Naive B cell (primary cell): ENCODE data around the gene DISC1. TPM values are rescaled to one million over a fixed set of nuclear protein-coding genes. Genes with fewer than 3 reads are reported as not detected.
"Not testable (repeated sequence)": the region's sequence is repeated elsewhere in the genome, so short reads cannot be mapped to it uniquely, and the experiment has no call there.

Experiments used
- ATAC-seq, 2 donors: fragments of 150-1000 bp; cut with Tn5 transposase; 2 replicates each; pipeline ENCODE4 v1.10.0; 2021; ENCODE audit warnings: low read depth in 2 of 2, mild to moderate bottlenecking in 2 of 2, moderate library complexity in 2 of 2
- DNase-seq: peaks from one replicate; pipeline ENCODE4 v3.0.0; 2022
- H3K27ac Mint-ChIP-seq, 6 donors: one replicate each; pipeline ENCODE4 v1.8.0; 2020 to 2022; ENCODE audit warnings: mild to moderate bottlenecking in 6 of 6, mixed read lengths in 6 of 6, moderate library complexity in 5 of 6, inconsistent platforms in 2 of 6
- H3K27me3 Mint-ChIP-seq, 3 donors: one replicate each; pipeline ENCODE4 v1.8.0; 2021 to 2022; ENCODE audit warnings: mixed read lengths in 3 of 3, mild to moderate bottlenecking in 1 of 3
- H3K36me3 Mint-ChIP-seq, 2 donors: one replicate each; pipeline ENCODE4 v1.8.0; 2020 to 2022; ENCODE audit warnings: mixed read lengths in 2 of 2, inconsistent platforms in 1 of 2, mild to moderate bottlenecking in 1 of 2
- H3K4me1 Mint-ChIP-seq, 3 donors: one replicate each; pipeline ENCODE4 v1.8.0; 2020 to 2022; ENCODE audit warnings: mixed read lengths in 3 of 3, inconsistent platforms in 1 of 3, mild to moderate bottlenecking in 1 of 3, moderate library complexity in 1 of 3
- H3K4me3 Mint-ChIP-seq, 8 donors: one replicate each; pipeline ENCODE4 v1.8.0; 2020 to 2022; ENCODE audit warnings: mild to moderate bottlenecking in 8 of 8, mixed read lengths in 8 of 8, moderate library complexity in 8 of 8, inconsistent platforms in 2 of 8
- H3K9me3 Mint-ChIP-seq, 7 donors: one replicate each; pipeline ENCODE4 v1.8.0; 2020 to 2022; ENCODE audit warnings: mixed read lengths in 7 of 7, mild to moderate bottlenecking in 5 of 7, inconsistent platforms in 2 of 7, moderate library complexity in 1 of 7
- polyA plus RNA-seq, 6 donors: library from polyadenylated mRNA; unstranded; fragments of 300-500 nt; fragmentation: Illumina TruSeq; gene quantifications; one replicate each; pipeline ENCODE4 v1.2.3, GENCODE V29; 2021; ENCODE audit warnings: low read depth in 6 of 6

DISC1 gene
- polyA plus RNA-seq, 6 donors from 2014 or later, result 1.3 to 2.2 (median 2.1) TPM; not detected in 1

DNA sequence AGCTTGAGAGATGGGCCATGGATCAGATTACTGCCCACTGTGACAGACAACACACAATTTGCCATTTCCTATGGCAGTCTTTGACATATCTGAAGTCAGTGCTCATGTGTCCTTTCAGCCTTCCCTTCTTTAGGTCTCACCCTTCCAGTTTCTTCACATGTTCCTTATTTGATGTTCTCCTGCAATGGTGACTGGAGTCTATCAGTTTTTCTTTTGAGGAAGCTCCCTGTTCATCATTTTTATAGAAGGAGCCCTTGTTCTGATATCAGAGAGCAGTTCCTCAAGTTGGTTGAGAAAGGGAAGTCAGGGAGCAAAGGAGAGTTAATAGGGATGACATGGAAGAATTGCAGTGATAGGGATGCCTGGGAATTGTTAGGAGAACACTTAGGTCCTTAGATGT, 42.2 kb downstream of the DISC1 start:
- Mint-ChIP-seq H3K9me3 (peaks cover 11 to 36% (median 28%) of the 10 kb centered on the region in 7 donors), H3K4me3 (no peak overlapping the region), H3K4me1 (peaks cover 5 to 7% (median 7%) of the 10 kb centered on the region in 3 donors), H3K27me3 (peaks cover 0 to 40% (median 28%) of the 10 kb centered on the region in 3 donors), H3K36me3 (peaks cover 28 to 33% of the 10 kb centered on the region in 2 donors), H3K27ac (no peak overlapping the region)
- no peak for ATAC-seq
- no peak for DNase-seq

DNA sequence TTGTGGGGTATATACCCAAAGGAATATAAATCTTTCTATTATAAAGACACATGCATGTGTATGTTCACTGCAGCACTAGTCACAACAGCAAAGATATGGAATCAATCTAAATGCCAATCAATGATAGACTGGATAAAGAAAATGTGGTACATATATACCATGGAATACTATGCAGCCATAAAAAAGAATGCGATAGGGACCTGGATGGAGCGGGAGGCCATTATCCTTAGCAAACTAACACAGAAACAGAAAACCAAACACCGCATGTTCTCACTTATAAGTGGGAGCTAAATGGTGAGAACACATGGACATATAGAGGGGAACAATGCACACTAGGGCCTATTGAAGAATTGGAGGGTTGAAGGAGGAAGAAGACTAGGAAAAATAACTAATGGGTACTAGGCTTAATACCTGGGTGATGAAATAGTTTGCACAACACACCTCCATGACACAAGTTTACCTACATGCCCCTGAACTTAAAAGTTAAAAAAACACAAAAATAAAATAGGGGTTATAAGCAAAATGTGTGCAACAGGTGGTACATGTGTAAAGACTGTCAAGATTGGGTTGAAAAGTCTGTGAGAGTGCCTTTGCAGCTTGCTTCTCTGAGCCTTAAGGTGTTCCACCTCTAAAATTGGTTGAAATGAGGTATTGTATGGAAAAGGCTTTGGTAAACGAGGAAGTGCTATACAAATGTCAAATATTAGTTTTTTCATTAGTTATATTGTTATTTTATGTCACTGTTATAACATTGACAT, 43.5 kb downstream of the DISC1 start:
- Mint-ChIP-seq H3K9me3 (peaks cover 6 to 30% (median 24%) of the 10 kb centered on the region in 7 donors), H3K36me3 (peaks cover 27 to 35% of the 10 kb centered on the region in 2 donors), H3K27me3 (peaks cover under 1 to 51% (median 31%) of the 10 kb centered on the region in 3 donors)
- not testable (repeated sequence) for DNase-seq, H3K4me3 Mint-ChIP-seq, H3K4me1 Mint-ChIP-seq, ATAC-seq, H3K27ac Mint-ChIP-seq

DNA sequence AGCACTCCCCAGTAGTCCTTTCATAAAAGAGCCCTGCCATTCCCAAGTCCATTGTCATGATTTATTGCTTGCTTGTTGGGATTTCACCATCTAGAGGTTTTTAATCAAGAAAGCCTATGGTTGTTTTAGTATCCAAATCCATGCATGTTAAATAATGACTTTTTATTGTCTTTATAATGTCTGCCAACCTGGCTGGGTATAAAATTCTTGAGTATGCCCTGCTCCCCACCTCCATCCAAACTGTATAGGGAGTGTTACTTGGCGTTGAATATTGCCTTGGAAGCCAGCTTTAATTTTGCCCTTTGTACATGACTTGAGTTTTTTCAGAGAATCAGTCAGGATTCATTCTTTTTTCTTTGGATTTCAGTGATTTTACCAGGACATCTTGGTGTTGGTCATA, 44.2 kb downstream of the DISC1 start:
- DNase-seq (no peak), ATAC-seq (no peak)
- Mint-ChIP-seq H3K4me3 (no peak overlapping the region), H3K27me3 (peaks cover 7 to 57% (median 37%) of the 10 kb centered on the region in 3 donors), H3K27ac (no peak overlapping the region), H3K36me3 (peaks cover 34 to 38% of the 10 kb centered on the region in 2 donors), H3K9me3 (peaks cover 6 to 30% (median 24%) of the 10 kb centered on the region in 7 donors), H3K4me1 (peaks cover 5 to 7% (median 7%) of the 10 kb centered on the region in 3 donors)

DNA sequence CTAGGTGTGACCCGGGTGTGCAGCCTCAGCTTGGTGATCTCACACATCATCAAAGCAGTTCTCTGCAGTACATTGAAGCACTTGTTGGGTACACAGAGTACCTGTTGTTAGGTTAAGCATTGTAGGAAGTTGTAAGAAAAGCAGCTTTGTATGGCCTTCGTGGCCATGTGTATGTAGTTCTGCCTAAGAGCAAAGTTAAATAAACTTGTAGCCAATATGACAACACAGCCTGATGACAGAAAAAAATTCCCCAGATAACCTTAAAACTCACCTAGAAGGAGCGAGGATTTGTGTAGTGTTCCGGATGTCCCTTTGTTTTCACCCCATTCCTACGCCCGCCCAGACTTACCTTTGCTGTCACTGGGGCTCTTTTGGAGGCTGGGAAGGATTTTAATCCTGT, 48.0 kb downstream of the DISC1 start:
- H3K27me3 Mint-ChIP-seq, result peaks cover 40 to 80% (median 56%) of the 10 kb centered on the region in 3 donors
- H3K27ac Mint-ChIP-seq, result no peak overlapping the region
- DNase-seq (no peak), ATAC-seq (no peak)
- peaks cover 7 to 11% (median 7%) of the 10 kb centered on the region in 3 donors for H3K4me1 Mint-ChIP-seq
- H3K4me3 Mint-ChIP-seq, result no peak overlapping the region
- peaks cover 6 to 24% (median 15%) of the 10 kb centered on the region in 7 donors for H3K9me3 Mint-ChIP-seq
- H3K36me3 Mint-ChIP-seq, result peaks cover 33 to 44% of the 10 kb centered on the region in 2 donors

DNA sequence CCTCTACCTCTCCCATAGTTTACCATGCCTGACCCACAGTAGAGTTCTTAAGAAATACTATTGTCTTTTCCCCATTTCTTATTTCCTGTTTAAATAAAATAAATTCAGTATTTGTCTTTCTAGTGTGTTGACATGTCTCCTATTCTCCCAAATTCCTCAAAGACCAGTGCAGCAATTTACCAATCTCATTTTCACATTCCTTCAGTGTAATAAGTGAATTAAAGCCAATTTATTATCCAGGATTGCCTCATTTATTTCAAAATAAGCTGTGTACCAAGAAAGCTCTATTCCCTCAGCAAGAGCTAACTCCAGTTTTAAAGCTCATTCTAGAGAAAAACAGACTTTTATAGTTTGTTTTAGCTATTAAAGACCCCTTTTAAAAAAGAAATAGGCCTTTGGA, 49.9 kb downstream of the DISC1 start:
- H3K36me3 Mint-ChIP-seq, result peaks cover 16 to 32% of the 10 kb centered on the region in 2 donors
- peaks cover 0 to 6% (median 0%) of the 10 kb centered on the region in 7 donors for H3K9me3 Mint-ChIP-seq
- peaks cover 7 to 11% (median 7%) of the 10 kb centered on the region in 3 donors for H3K4me1 Mint-ChIP-seq
- H3K27me3 Mint-ChIP-seq, result peaks cover 49 to 78% (median 67%) of the 10 kb centered on the region in 3 donors
- H3K4me3 Mint-ChIP-seq, result no peak overlapping the region
- no peak for ATAC-seq
- no peak overlapping the region for H3K27ac Mint-ChIP-seq
- no peak for DNase-seq

DNA sequence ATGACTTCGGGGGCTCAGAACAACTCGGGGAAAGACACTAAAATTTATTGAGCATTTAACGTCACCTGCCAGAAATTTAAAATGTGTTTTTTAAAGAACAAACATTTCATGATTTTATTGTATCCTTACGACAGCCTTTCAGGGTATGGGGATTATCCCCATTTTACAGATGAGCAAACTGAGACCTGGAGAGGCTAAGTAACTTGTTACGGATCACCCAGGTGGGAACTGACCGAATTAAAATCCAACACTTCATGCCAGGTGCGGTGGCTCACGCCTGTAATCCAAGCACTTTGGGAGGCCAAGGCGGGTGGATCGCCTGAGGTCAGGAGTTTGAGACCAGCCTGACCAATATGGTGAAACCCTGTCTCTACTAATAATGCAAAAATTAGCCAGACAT, 50.9 kb downstream of the DISC1 start:
- Mint-ChIP-seq H3K9me3 (peaks cover 0 to 3% (median 0%) of the 10 kb centered on the region in 7 donors), H3K4me1 (peaks cover 3 to 11% (median 7%) of the 10 kb centered on the region in 3 donors), H3K4me3 (no peak overlapping the region), H3K27me3 (peaks cover 58 to 73% (median 65%) of the 10 kb centered on the region in 3 donors), H3K27ac (no peak overlapping the region), H3K36me3 (peaks cover 16 to 32% of the 10 kb centered on the region in 2 donors)
- no peak for DNase-seq
- ATAC-seq, result no peak

DNA sequence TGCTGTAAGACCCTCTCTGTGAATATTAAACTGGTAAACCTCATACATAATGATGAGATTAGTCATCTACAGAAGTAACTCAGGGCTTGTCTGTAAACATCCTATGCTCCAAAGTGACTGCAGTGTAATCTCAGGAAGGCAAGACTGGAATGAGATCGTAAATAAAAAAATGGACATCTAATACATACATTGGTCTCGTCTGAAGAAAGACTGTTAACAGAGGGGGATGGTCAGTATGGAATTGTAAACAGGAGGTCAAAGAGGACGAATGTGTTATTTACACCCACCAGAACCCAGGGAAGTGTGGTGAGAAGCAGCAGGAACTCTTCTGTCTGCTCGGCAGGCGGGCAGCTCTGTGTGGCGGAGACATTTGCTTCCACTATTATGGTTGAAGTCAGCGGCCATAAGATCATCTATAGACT, 51.4 kb downstream of the DISC1 start:
- H3K9me3 Mint-ChIP-seq, result peaks cover 0 to 3% (median 0%) of the 10 kb centered on the region in 7 donors
- H3K27me3 Mint-ChIP-seq, result peaks cover 64 to 72% (median 66%) of the 10 kb centered on the region in 3 donors
- no peak overlapping the region for H3K4me3 Mint-ChIP-seq
- DNase-seq (no peak), ATAC-seq (no peak)
- peaks cover 16 to 32% of the 10 kb centered on the region in 2 donors for H3K36me3 Mint-ChIP-seq
- peaks cover 0 to 11% (median 4%) of the 10 kb centered on the region in 3 donors for H3K4me1 Mint-ChIP-seq
- H3K27ac Mint-ChIP-seq, result no peak overlapping the region

DNA sequence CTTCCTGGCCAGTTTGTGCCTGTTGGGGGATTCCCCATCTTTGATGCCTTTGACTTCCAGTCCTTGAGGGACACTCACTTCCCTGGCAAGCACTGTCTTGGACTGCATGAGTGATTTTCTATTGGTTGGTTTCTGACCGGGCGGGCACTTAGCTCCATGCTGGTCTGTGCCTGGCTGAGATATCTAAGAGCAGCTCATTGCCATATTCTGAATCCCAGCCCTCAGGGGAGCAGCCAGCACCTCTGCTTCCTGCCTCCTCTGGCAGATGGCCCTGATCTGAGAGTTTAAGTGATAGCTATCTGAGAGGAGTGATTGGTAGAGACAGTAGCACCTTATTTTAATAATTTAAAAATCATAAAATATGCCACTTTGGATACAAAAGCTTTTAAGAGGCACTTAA, 52.5 kb downstream of the DISC1 start:
- H3K4me1 Mint-ChIP-seq, result peaks cover 0 to 6% (median 3%) of the 10 kb centered on the region in 3 donors
- H3K27ac Mint-ChIP-seq, result no peak overlapping the region
- peaks cover 0 to 3% (median 0%) of the 10 kb centered on the region in 7 donors for H3K9me3 Mint-ChIP-seq
- no peak for DNase-seq
- ATAC-seq, result no peak
- H3K36me3 Mint-ChIP-seq, result peaks cover 16 to 29% of the 10 kb centered on the region in 2 donors
- peaks cover 70 to 75% (median 72%) of the 10 kb centered on the region in 3 donors for H3K27me3 Mint-ChIP-seq
- H3K4me3 Mint-ChIP-seq, result no peak overlapping the region

DNA sequence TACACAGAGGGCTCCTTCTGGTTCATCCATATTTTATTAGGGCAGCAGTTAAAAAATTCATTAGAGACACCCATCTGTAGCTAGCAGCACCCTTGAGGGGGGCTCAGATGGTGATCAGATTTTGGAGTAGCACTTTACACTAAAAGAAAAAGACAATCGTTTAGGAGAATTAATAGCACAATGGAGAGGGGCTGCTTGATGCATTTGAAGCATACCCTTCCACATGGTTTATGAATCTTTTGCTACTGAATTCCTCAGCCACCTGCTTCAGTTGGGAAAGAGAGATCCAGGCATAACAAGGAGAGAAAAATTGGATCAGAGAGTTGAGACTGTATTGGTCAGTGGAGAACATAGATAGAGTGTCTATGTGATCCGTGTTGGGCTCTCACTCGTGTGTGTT, 54.4 kb downstream of the DISC1 start:
- H3K27ac Mint-ChIP-seq, result no peak overlapping the region

DNA sequence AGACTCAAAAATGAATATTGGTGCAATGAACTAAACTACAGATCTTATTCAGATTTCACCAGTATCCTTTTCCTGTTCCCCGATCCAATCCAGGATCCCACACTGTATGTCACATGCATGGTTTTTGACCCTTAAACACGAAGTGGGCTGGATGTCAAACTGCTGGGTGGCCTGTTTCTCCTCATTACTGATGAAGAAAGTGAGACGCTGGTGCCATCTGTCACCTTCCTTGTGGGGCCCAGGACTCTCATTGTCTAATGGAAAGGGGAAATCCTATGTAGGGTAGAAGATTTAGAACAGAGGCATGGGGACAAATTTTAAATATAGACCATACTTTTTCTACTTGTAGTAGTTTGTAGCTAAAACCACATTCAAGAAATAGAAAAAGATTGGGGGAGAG, 56.2 kb downstream of the DISC1 start:
- Mint-ChIP-seq H3K27ac (no peak overlapping the region), H3K4me1 (peaks cover 3 to 6% (median 3%) of the 10 kb centered on the region in 3 donors), H3K4me3 (no peak overlapping the region), H3K9me3 (peaks cover 0 to 23% (median 12%) of the 10 kb centered on the region in 7 donors), H3K36me3 (peaks cover 17 to 20% of the 10 kb centered on the region in 2 donors), H3K27me3 (peaks cover 57 to 66% (median 65%) of the 10 kb centered on the region in 3 donors)
- DNase-seq (no peak), ATAC-seq (no peak)

More for the DNA sequence above, 54.4 kb downstream of the DISC1 start:
- Mint-ChIP-seq H3K4me1 (peaks cover 3 to 6% (median 3%) of the 10 kb centered on the region in 3 donors), H3K9me3 (peaks cover 0 to 10% (median 0%) of the 10 kb centered on the region in 7 donors), H3K36me3 (peaks cover 13 to 16% of the 10 kb centered on the region in 2 donors), H3K4me3 (no peak overlapping the region), H3K27me3 (peaks cover 62 to 74% (median 65%) of the 10 kb centered on the region in 3 donors)
- DNase-seq (no peak), ATAC-seq (no peak)

DNA sequence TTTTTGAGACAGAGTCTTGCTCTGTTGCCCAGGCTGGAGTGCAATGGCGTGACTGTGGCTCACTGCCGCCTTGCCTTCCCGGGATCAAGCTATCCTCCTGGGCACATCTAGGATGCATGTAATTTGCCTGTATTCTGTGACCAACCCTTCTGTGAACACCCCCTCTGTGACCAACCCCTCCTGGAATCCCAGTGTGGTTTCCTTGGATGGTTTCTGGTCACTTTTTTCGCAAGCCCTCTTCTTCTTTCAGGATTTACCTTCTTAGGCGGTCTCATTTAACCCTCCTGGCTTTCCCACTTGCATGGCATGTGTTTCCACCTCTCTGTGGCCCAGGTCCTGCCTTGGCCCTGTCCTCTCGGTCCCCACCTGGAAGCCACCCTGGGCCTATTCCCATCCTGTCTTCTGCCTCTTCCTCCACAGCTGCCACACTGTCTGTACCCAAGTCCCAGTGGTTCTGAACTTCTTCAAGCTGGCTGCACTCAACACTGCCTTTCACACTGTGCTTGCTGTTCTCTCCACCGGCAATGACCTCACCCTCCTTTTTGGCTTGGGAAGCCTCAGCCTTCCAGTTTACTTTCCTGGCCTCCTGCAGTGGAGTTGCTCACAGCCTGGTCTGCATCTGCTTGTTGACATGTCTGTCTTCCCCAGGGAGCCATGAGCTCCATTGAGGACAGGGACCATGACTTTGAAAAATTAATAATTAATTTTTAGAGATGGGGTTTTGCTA, 57.0 kb downstream of the DISC1 start:
- H3K36me3 Mint-ChIP-seq, result peaks cover 12 to 20% of the 10 kb centered on the region in 2 donors
- H3K4me1 Mint-ChIP-seq, result peaks cover 0 to 3% (median 3%) of the 10 kb centered on the region in 3 donors
- H3K27me3 Mint-ChIP-seq, result peaks cover 57 to 68% (median 65%) of the 10 kb centered on the region in 3 donors
- H3K9me3 Mint-ChIP-seq, result peaks cover 0 to 26% (median 12%) of the 10 kb centered on the region in 7 donors
- no peak for DNase-seq
- H3K27ac Mint-ChIP-seq, result no peak overlapping the region
- no peak overlapping the region for H3K4me3 Mint-ChIP-seq
- ATAC-seq, result no peak

DNA sequence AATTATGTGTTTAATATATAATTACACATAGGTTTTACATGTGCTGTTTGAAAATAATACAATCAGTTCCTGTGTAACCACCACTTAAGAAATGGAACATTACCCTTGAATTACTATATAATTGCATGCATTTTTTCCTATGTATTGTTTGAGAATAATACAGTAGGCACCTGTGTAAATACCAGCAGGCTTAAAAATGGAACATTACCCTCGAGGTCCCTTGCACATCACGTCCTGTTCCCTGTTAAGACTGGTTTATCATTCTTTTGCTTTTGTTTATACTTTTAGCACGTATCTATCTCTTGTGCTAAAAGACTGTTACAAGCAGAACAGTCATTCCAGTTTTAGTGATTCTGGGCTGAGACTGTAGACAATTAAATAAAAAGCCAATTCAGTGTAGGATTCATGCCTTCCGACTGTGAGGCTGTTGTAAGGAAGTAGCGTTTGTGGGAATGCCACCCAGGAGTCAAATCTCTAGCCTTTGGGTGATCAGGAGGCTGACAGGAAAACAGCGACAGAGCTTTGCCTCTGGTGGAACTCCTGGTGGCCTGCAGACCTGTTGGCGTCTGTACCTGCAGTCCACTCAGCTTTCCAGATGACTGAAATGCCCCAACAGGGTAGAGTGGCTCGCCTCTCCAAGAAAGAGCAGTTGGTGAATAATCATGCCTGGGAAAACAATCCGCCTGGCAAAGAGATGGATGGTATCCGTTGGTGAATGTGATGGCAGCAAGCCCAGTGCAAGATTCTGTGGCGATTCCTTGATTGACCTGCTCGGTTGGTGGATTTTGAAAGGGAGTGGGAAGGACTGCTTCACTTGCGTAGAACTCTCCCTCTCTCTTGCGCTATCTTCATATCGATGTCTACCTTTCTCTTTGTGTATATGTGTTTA, 58.0 kb downstream of the DISC1 start:
- DNase-seq (no peak), ATAC-seq (no peak)
- Mint-ChIP-seq H3K4me3 (no peak overlapping the region), H3K36me3 (peaks cover 6 to 20% of the 10 kb centered on the region in 2 donors), H3K27me3 (peaks cover 59 to 72% (median 61%) of the 10 kb centered on the region in 3 donors), H3K9me3 (peaks cover 0 to 26% (median 15%) of the 10 kb centered on the region in 7 donors), H3K4me1 (peaks cover 2 to 4% (median 3%) of the 10 kb centered on the region in 3 donors), H3K27ac (no peak overlapping the region)
